PC-3 (cell line): ENCODE results near the gene CDC42EP3.

Experiments used
- EZH2 ChIP-seq: fragments of 300-600 bp; sonication (generic); IDR thresholded peaks from one replicate; pipeline ENCODE4 v1.6.1; 2017; ENCODE audit warnings: antibody characterized with exemption, mild to moderate bottlenecking, low read length; ENCODE audit not compliant: unreplicated experiment
- EZH2phosphoT487 ChIP-seq: fragments of 300-600 bp; sonication (generic); IDR thresholded peaks from 2 replicates; pipeline ENCODE4 v1.6.1; 2018; ENCODE audit warnings: mild to moderate bottlenecking, antibody characterized with exemption, low read length, borderline replicate concordance
- TF ChIP-seq, protein P1 (sequence below): fragments of 300-600 bp; sonication (generic); conservative IDR thresholded peaks from 2 replicates; pipeline ENCODE4 v1.5.1; 2017; ENCODE audit warnings: antibody characterized with exemption, low read depth, mild to moderate bottlenecking, low read length

DNA sequence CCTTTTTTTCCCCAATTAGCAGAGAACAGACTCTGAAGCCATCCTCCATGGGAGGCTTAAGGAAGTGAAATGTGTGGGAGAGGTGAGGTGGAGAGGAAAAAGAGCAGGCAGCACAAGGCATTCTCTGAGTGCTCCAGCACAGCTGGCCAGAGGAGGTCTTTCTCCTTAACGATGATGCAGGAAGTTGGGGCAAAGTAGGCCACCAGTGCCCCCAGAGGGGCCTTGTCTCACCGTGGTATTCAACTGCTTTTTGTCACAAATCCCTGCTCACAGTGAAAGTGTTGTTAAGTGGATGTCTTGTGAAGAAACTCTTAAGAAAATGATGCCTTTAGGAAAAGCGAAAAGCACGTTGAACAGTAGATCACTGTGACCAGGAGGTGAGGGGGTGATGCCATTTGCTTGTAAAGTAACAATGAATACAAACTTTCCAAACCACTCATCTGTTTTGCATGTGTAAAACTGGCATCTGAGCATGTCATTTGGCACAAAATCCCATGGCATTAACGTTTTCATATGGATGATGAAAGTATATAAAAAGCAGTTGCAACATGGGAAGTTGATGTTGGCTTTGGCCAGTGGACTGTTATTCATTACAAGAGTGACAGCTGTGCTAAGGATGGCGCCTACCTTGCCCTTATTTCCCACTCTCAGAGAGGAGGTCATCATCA is 49.2 kb upstream of the CDC42EP3 start:
- TF ChIP-seq, protein P1, sequence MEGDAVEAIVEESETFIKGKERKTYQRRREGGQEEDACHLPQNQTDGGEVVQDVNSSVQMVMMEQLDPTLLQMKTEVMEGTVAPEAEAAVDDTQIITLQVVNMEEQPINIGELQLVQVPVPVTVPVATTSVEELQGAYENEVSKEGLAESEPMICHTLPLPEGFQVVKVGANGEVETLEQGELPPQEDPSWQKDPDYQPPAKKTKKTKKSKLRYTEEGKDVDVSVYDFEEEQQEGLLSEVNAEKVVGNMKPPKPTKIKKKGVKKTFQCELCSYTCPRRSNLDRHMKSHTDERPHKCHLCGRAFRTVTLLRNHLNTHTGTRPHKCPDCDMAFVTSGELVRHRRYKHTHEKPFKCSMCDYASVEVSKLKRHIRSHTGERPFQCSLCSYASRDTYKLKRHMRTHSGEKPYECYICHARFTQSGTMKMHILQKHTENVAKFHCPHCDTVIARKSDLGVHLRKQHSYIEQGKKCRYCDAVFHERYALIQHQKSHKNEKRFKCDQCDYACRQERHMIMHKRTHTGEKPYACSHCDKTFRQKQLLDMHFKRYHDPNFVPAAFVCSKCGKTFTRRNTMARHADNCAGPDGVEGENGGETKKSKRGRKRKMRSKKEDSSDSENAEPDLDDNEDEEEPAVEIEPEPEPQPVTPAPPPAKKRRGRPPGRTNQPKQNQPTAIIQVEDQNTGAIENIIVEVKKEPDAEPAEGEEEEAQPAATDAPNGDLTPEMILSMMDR = no peak
- no peak for TF ChIP-seq EZH2
- TF ChIP-seq EZH2phosphoT487 = no peak
